G401 (cell line): ENCODE measurements around the gene KCTD18. TPM values are rescaled to one million over a fixed set of nuclear protein-coding genes. Genes with fewer than 3 reads are reported as not detected.
A peak's percentile ranks its signal among the peaks of the same experiment; 100 is the strongest.

Source experiments
- DNase-seq: peaks from one replicate; pipeline ENCODE4 v3.0.0-alpha.2; 2015; ENCODE audit warnings: low spot score
- in situ Hi-C: cut with HindIII; loops from 2 replicates; pipeline ENCODE4 v1.10.0; 2016; ENCODE audit warnings: low sequenced_read_pairs, mixed read lengths
- total RNA-seq: library from RNA; depleted of rRNA; stranded (reverse); fragments of >200 nt; shearing (Covaris generic); gene quantifications from 2 replicates; pipeline ENCODE4 v1.2.3, GENCODE V29; 2014

The KCTD18 gene
- total RNA-seq, 1 experiment from 2014 or later = 15.4 TPM

DNA sequence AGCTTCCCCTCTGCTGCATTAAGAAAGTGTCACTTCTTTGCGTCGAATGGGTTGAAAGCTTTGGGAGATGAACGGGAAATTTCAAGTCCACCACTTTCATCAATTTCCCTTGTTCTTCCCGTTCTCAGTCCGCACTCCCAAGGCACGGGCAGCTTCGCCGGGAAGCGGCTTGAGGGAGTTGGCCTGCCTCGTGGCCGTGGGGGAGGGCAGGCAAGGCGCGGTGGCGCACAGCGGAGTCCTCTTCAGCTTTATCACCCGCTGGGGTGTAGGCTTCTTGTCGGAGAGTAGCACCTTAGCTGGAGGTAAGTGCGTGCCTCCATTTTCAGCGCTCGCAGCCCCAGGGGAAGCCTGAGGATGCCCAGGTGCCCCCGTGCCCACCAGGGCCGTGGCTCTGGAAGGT lies 19.9 kb downstream of the KCTD18 start:
- no peak for DNase-seq
- in situ Hi-C loops = no loop called here

- no peak for DNase-seq
- in situ Hi-C loops = no loop called here
Observed at GRCh38 chr2:200488169-200488568, 21.7 kb downstream of the KCTD18 start.

- in situ Hi-C loops = no loop called here
- DNase-seq = no peak
Observed at GRCh38 chr2:200486529-200486928, 23.3 kb downstream of the KCTD18 start.

GRCh38 chr2:200484934-200485333 lies 24.9 kb downstream of the KCTD18 start:
- in situ Hi-C loops = no loop called here
- no peak for DNase-seq

- in situ Hi-C loops = no loop called here
- no peak for DNase-seq
Observed at GRCh38 chr2:200483729-200484198, 26.1 kb downstream of the KCTD18 start.

GRCh38 chr2:200482194-200482593 lies 27.7 kb downstream of the KCTD18 start:
- in situ Hi-C loops = no loop called here
- DNase-seq = no peak

DNA sequence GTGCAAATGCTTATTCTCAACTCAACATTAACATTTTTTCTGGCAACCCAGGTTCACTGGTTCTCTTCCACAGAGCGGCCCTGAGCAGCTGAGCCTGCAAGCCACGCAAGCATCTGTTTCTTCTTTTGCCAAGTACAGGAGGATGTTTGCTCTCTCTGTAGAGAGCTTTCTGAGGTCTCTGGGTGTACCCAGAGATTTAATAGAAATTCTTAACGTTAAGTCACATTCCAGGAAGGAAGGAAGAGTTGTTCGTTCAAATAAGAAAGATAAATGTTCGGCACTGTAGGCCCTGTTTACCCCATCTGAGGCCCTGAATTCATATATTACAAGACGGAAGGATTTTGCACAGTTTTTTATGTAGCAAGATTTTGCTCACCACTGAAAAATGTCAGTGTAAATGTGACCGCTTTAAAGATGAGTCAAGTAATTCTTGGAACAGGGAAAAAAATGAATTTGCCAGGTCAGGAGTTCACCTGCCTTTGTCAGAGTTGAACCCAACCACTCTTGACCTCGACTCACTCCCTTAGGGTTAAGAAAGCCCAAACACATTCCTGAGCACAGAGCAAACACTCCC lies 30.1 kb downstream of the KCTD18 start:
- no peak for DNase-seq
- in situ Hi-C loops = no loop called here

DNA sequence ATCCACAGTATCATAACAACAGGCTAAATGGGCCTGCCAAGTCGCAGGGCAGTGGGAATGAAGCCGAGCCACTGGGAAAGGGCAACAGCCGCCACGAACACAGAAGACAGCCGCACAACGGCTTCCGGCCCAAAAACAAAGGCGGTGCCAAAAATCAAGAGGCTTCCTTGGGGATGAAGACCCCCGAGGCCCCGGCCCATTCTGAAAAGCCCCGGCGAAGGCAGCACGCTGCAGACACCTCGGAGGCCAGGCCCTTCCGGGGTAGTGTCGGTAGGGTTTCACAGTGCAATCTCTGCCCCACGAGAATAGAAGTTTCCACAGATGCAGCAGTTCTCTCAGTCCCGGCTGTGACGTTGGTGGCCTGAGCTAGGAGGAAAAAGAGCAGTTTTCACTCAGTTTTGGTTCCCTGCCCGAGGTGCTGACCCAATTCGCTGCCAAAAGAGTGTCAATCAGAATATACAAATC lies 32.2 kb downstream of the KCTD18 start:
- in situ Hi-C loops = no loop called here
- no peak for DNase-seq

GRCh38 chr2:200476836-200477235 lies 33.0 kb downstream of the KCTD18 start:
- in situ Hi-C loops = no loop called here
- no peak for DNase-seq

- in situ Hi-C loops = no loop called here
- no peak for DNase-seq
Observed at GRCh38 chr2:200475795-200476194, 34.1 kb downstream of the KCTD18 start.

DNA sequence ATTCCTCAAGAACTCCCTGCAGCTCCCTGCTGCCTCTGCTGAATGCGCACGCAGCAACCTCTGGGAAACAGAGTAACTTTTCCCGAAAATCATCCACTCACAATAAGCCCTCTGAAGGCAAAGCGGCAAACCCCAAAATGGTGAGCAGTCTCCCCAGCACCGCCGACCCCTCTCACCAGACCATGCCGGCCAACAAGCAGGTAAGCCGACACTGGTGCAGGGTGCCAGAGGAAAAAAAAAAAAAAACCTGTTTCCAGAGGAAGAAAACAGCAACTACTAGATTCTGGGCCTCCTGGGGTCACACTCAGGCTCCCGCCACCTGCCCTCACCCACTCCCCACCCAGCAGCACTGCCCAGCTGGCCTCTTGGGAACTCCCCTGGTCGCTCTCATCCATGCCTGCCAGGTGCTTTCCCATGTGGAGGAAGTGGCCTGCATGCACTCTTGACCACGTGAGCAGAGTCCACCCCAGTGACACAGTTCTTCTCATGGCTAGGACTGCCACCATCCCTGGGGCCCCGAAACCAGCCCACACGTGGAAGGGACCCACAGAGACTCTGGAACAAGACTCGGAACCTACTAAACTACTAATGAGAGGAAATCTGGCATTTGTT lies 36.9 kb downstream of the KCTD18 start:
- no peak for DNase-seq
- in situ Hi-C loops = no loop called here

GRCh38 chr2:200471928-200472645 lies 37.8 kb downstream of the KCTD18 start:
- in situ Hi-C loops = no loop called here
- no peak for DNase-seq

GRCh38 chr2:200471324-200471848 lies 38.5 kb downstream of the KCTD18 start:
- in situ Hi-C loops = no loop called here
- DNase-seq = peak; percentile 70

- no peak for DNase-seq
- in situ Hi-C loops = no loop called here
Observed at GRCh38 chr2:200470230-200470629, 39.6 kb downstream of the KCTD18 start.

DNA sequence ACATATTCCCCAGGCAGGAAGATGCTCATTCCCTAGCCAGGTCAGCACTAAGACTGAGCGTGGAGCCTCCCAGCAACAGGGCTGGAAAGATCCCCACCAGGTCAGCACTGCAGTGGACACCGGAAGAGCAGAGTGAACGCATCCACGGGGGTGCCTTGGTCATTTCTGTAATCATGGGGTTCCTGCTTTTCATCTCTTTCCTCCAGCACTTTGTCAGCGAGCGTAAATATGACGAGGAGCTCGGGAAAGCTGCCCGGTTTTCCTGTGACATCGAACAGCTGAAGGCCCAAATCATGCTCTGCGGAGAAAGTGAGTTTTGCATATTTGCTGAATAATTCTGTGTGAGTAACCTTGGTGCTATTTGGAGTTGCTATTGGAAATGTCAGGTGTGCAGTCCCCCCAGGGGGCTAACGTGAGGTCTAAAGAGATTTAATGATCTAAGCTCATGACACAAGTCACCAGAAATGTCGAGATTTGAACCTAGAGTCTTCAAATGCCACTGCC lies 40.1 kb downstream of the KCTD18 start:
- in situ Hi-C loops = no loop called here
- DNase-seq = no peak

DNA sequence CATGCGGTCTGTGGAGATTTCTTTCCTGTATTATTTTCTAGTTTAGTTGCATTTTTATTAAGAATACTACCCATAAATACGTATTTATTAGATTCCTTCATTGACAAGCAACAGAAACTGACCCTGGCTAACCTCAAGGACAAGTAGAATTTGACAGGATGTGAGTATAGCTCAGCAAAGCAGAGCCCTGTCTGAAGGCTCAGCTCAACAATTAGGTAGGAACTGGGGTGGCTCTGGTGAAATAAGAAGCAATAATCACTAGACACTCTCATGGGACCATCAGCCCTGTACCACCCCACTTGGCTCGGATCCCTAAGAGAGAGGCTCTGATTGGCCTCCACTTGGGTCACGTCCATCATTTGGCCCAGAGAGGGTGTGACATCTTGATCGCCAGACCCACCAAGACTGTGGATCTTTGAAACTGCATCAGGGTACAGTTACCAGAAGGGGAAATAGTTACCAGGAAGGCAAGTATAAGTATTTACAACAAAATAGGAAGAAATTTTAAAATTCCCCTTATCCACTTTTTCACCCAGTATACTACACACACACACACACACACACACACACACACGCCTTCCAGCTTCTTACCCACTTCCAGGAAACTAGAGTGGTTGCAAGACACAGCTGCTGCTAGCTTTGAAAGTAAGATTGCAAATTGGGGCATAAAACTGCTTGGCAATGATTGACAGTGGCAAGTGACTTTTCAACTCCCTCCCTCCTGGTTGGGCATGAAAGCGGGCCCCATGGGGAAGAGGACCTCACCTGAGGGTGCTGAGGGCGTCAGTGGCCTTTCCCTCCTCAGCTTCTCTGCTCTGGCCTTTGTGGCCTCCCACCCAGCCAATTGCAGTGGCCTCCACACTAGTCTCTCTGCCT lies 41.8 kb downstream of the KCTD18 start:
- DNase-seq = no peak
- in situ Hi-C loops = no loop called here

- peak; percentile 12 for DNase-seq
- in situ Hi-C loops = no loop called here
Observed at GRCh38 chr2:200466425-200467418, 43.1 kb downstream of the KCTD18 start.

- DNase-seq = no peak
- in situ Hi-C loops = no loop called here
Observed at GRCh38 chr2:200463452-200463851, 46.4 kb downstream of the KCTD18 start.
